Neural progenitor cell (in vitro differentiated cells): Measurements from ENCODE around the gene MTFR1L.

ENCODE experiments used
- EZH2phosphoT487 ChIP-seq: fragments of 200-600 bp; sonication (generic); IDR thresholded peaks from 2 replicates; pipeline ENCODE4 v1.6.1; 2017; ENCODE audit warnings: antibody characterized with exemption
- TF ChIP-seq, protein P1 (sequence below): fragments of 200-600 bp; sonication (generic); IDR thresholded peaks from 2 replicates; pipeline ENCODE4 v1.5.1; 2017; ENCODE audit warnings: antibody characterized with exemption, mild to moderate bottlenecking

GRCh38 chr1:25828491-25828890, 8.7 kb downstream of the MTFR1L start:
- TF ChIP-seq, protein P1, sequence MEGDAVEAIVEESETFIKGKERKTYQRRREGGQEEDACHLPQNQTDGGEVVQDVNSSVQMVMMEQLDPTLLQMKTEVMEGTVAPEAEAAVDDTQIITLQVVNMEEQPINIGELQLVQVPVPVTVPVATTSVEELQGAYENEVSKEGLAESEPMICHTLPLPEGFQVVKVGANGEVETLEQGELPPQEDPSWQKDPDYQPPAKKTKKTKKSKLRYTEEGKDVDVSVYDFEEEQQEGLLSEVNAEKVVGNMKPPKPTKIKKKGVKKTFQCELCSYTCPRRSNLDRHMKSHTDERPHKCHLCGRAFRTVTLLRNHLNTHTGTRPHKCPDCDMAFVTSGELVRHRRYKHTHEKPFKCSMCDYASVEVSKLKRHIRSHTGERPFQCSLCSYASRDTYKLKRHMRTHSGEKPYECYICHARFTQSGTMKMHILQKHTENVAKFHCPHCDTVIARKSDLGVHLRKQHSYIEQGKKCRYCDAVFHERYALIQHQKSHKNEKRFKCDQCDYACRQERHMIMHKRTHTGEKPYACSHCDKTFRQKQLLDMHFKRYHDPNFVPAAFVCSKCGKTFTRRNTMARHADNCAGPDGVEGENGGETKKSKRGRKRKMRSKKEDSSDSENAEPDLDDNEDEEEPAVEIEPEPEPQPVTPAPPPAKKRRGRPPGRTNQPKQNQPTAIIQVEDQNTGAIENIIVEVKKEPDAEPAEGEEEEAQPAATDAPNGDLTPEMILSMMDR, result no peak
- TF ChIP-seq EZH2phosphoT487, result no peak
